Mesenchymal stem cell (in vitro differentiated cells and primary cell): ENCODE results near the gene KRTAP9-3.
"Not testable (repeated sequence)": the region's sequence is repeated elsewhere in the genome, so short reads cannot be mapped to it uniquely, and the experiment has no call there.

Experiments used
- DNase-seq: peaks from one replicate; pipeline ENCODE4 v3.0.0-alpha.2; 2013
- H2AFZ ChIP-seq: one replicate; pipeline ENCODE4 v1.6.1; 2013; ENCODE audit warnings: low read depth, mild to moderate bottlenecking, control low read depth, inconsistent platforms, low read length, moderate library complexity
- H2AK5ac ChIP-seq: 2 replicates; pipeline ENCODE4 v1.6.1; 2013; ENCODE audit warnings: low read length, moderate library complexity, mild to moderate bottlenecking, inconsistent platforms; ENCODE audit not compliant: severe bottlenecking
- H2BK120ac ChIP-seq: one replicate; pipeline ENCODE4 v1.6.1; 2013; ENCODE audit warnings: low read depth, mild to moderate bottlenecking, inconsistent platforms, low read length, moderate library complexity
- H2BK12ac ChIP-seq, 2 experiments: one replicate each; pipeline ENCODE4 v1.6.1; 2013; ENCODE audit warnings: inconsistent platforms in 2 of 2, low read length in 2 of 2, mild to moderate bottlenecking in 2 of 2, moderate library complexity in 2 of 2, control low read depth in 1 of 2
- H2BK15ac ChIP-seq: one replicate; pipeline ENCODE4 v1.6.1; 2013; ENCODE audit warnings: mild to moderate bottlenecking, low read depth, inconsistent platforms; ENCODE audit not compliant: poor library complexity, severe bottlenecking
- H2BK5ac ChIP-seq: 2 replicates; pipeline ENCODE4 v1.6.1; 2013; ENCODE audit warnings: low read depth, mild to moderate bottlenecking, low read length, control low read depth, inconsistent platforms; ENCODE audit not compliant: poor library complexity, severe bottlenecking
- H3K14ac ChIP-seq, 2 experiments: one replicate each; pipeline ENCODE4 v1.6.1; 2013; ENCODE audit warnings: inconsistent platforms in 2 of 2, low read length in 2 of 2, control low read depth in 1 of 2, mild to moderate bottlenecking in 1 of 2, moderate library complexity in 1 of 2
- H3K18ac ChIP-seq, 2 experiments: one replicate each; pipeline ENCODE4 v1.6.1; 2013; ENCODE audit warnings: inconsistent platforms in 2 of 2, low read length in 2 of 2, control low read depth in 1 of 2, low read depth in 1 of 2, mild to moderate bottlenecking in 1 of 2
- H3K23ac ChIP-seq, 2 experiments: one replicate each; pipeline ENCODE4 v1.6.1; 2013; ENCODE audit warnings: inconsistent platforms in 2 of 2, low read length in 2 of 2, mild to moderate bottlenecking in 2 of 2, moderate library complexity in 2 of 2, control low read depth in 1 of 2
- H3K27ac ChIP-seq: 2 replicates; pipeline ENCODE4 v1.5.1; 2013; ENCODE audit warnings: mild to moderate bottlenecking, moderate library complexity, low read length, control low read depth, inconsistent platforms; ENCODE audit not compliant: poor library complexity, severe bottlenecking
- H3K27me3 ChIP-seq, 2 experiments: 2 replicates each; pipeline versions ENCODE4 v1.6.1 to v1.7.0; 2013; ENCODE audit warnings: low read length in 2 of 2, mild to moderate bottlenecking in 2 of 2, moderate library complexity in 2 of 2, control low read depth in 1 of 2, inconsistent platforms in 1 of 2; ENCODE audit not compliant: control insufficient read depth in 1 of 2, insufficient read depth in 1 of 2
- H3K36me3 ChIP-seq, 2 experiments: 2 replicates each; pipeline versions ENCODE4 v1.6.1 to v1.7.0; 2013; ENCODE audit warnings: low read length in 2 of 2, control low read depth in 1 of 2, inconsistent platforms in 1 of 2, low read depth in 1 of 2, mild to moderate bottlenecking in 1 of 2; ENCODE audit not compliant: insufficient read depth in 2 of 2, control insufficient read depth in 1 of 2
- H3K4ac ChIP-seq, 2 experiments: one replicate each; pipeline ENCODE4 v1.6.1; 2013; ENCODE audit warnings: inconsistent platforms in 2 of 2, low read length in 2 of 2, mild to moderate bottlenecking in 2 of 2, moderate library complexity in 2 of 2, control low read depth in 1 of 2, low read depth in 1 of 2
- H3K4me1 ChIP-seq: 2 replicates; pipeline ENCODE4 v1.6.1; 2013; ENCODE audit warnings: low read depth, low read length, control low read depth; ENCODE audit not compliant: control insufficient read depth, insufficient read depth
- H3K4me2 ChIP-seq: 2 replicates; pipeline ENCODE4 v1.6.1; 2013; ENCODE audit warnings: low read length, mild to moderate bottlenecking, inconsistent platforms; ENCODE audit not compliant: poor library complexity, severe bottlenecking
- H3K4me3 ChIP-seq, 2 experiments: 2 replicates each; pipeline versions ENCODE4 v1.5.1 to v1.7.0; 2013; ENCODE audit warnings: low read length in 2 of 2, mild to moderate bottlenecking in 2 of 2, control low read depth in 1 of 2, low read depth in 1 of 2; ENCODE audit not compliant: insufficient read depth in 1 of 2
- H3K79me1 ChIP-seq: replicated peaks from 2 replicates; pipeline ENCODE4 v1.6.1; 2013; ENCODE audit warnings: mild to moderate bottlenecking, control low read depth, low read length, inconsistent platforms; ENCODE audit not compliant: poor library complexity, severe bottlenecking
- H3K9ac ChIP-seq: 2 replicates; pipeline ENCODE4 v1.7.0; 2013; ENCODE audit warnings: mild to moderate bottlenecking, low read length, moderate library complexity
- H3K9me3 ChIP-seq: 2 replicates; pipeline ENCODE4 v1.7.0; 2013; ENCODE audit warnings: mild to moderate bottlenecking, low read length; ENCODE audit not compliant: control insufficient read depth
- H4K8ac ChIP-seq: one replicate; pipeline ENCODE4 v1.6.1; 2013; ENCODE audit warnings: inconsistent platforms, mild to moderate bottlenecking, low read length, moderate library complexity
- H4K91ac ChIP-seq: one replicate; pipeline ENCODE4 v1.6.1; 2013; ENCODE audit warnings: mild to moderate bottlenecking, low read length, inconsistent platforms
- WGBS: methylation state at CpG from one replicate; pipeline ENCODE4 v1.1.7; 2013; ENCODE audit warnings: mixed read lengths; 5-methylcytosine and 5-hydroxymethylcytosine counted together

KRTAP9-3 gene

GRCh38 chr17:41189837-41190318 lies 42.4 kb upstream of the KRTAP9-3 start, which contains the start of gene KRTAP9-1:
TSS of gene KRTAP9-1 (plus strand) at chr17:41189887. CDS start at chr17:41189887, 0 bp downstream.
- not testable (repeated sequence) for H2BK120ac ChIP-seq, H3K27me3 ChIP-seq, H4K8ac ChIP-seq, H3K36me3 ChIP-seq, H2BK15ac ChIP-seq, H2AFZ ChIP-seq, H3K9me3 ChIP-seq, H3K18ac ChIP-seq, H2BK12ac ChIP-seq, H3K79me1 ChIP-seq, H3K4me2 ChIP-seq, H4K91ac ChIP-seq, H3K9ac ChIP-seq, H3K14ac ChIP-seq, H3K4ac ChIP-seq, H2BK5ac ChIP-seq, DNase-seq, H3K4me1 ChIP-seq, H3K23ac ChIP-seq, H2AK5ac ChIP-seq, H3K4me3 ChIP-seq, H3K27ac ChIP-seq
- WGBS: 52% methylated on average over 1 of the region's 1 CpG

- DNase-seq: no peak
- no peak overlapping the region for H2BK15ac ChIP-seq
- H3K9me3 ChIP-seq: no peaks in the 10 kb centered on the region
- no peak overlapping the region for H3K14ac ChIP-seq
- no peak overlapping the region for H2AFZ ChIP-seq
- no peak overlapping the region for H2BK120ac ChIP-seq
- no peak overlapping the region for H3K23ac ChIP-seq
- no peak overlapping the region for H3K27ac ChIP-seq
- H3K18ac ChIP-seq: no peak overlapping the region
- no peak overlapping the region for H3K4me2 ChIP-seq
- no peaks in the 10 kb centered on the region for H3K27me3 ChIP-seq
- H2AK5ac ChIP-seq: no peak overlapping the region
- no peak overlapping the region for H4K91ac ChIP-seq
- peaks cover 6% of the 10 kb centered on the region for H3K4me1 ChIP-seq
- H3K9ac ChIP-seq: no peak overlapping the region
- H2BK5ac ChIP-seq: no peak overlapping the region
- H3K79me1 ChIP-seq: no peaks in the 10 kb centered on the region
- no peak overlapping the region for H3K4ac ChIP-seq
- H4K8ac ChIP-seq: no peak overlapping the region
- H3K4me3 ChIP-seq: no peak overlapping the region
- H2BK12ac ChIP-seq: no peak overlapping the region
- 85% methylated on average over 3 of the region's 3 CpGs for WGBS
- no peaks in the 10 kb centered on the region for H3K36me3 ChIP-seq
These were observed 41.9 kb upstream of the KRTAP9-3 start for GRCh38 chr17:41190328-41190727.

- H4K91ac ChIP-seq: no peak overlapping the region
- H2AFZ ChIP-seq: no peak overlapping the region
- H4K8ac ChIP-seq: no peak overlapping the region
- H3K23ac ChIP-seq: no peak overlapping the region
- H3K27ac ChIP-seq: no peak overlapping the region
- no peak overlapping the region for H2BK15ac ChIP-seq
- no peak overlapping the region for H2BK120ac ChIP-seq
- H3K4me2 ChIP-seq: no peak overlapping the region
- H3K14ac ChIP-seq: no peak overlapping the region
- no peak overlapping the region for H2BK5ac ChIP-seq
- H3K4ac ChIP-seq: no peak overlapping the region
- H3K4me1 ChIP-seq: no peaks in the 10 kb centered on the region
- H2AK5ac ChIP-seq: no peak overlapping the region
- no peaks in the 10 kb centered on the region for H3K79me1 ChIP-seq
- no peak for DNase-seq
- 38% methylated on average over 1 of the region's 1 CpG for WGBS
- no peak overlapping the region for H3K18ac ChIP-seq
- H3K27me3 ChIP-seq: no peaks in the 10 kb centered on the region
- H3K4me3 ChIP-seq: no peak overlapping the region
- H2BK12ac ChIP-seq: no peak overlapping the region
- H3K36me3 ChIP-seq: no peaks in the 10 kb centered on the region
- no peak overlapping the region for H3K9ac ChIP-seq
- peaks cover 7% of the 10 kb centered on the region for H3K9me3 ChIP-seq
These were observed 36.2 kb upstream of the KRTAP9-3 start for GRCh38 chr17:41196068-41196467.

GRCh38 chr17:41199421-41200078 lies 32.7 kb upstream of the KRTAP9-3 start:
- Histone ChIP-seq H4K91ac (no peak overlapping the region), H3K23ac (no peak overlapping the region), H2BK120ac (no peak overlapping the region), H2BK12ac (no peak overlapping the region), H3K9ac (no peak overlapping the region), H3K14ac (no peak overlapping the region), H3K4ac (no peak overlapping the region), H3K18ac (no peak overlapping the region), H3K27ac (no peak overlapping the region), H2AK5ac (no peak overlapping the region), H3K4me3 (no peak overlapping the region), H3K36me3 (no peaks in the 10 kb centered on the region), H2BK15ac (no peak overlapping the region), H3K4me1 (no peaks in the 10 kb centered on the region), H3K79me1 (no peaks in the 10 kb centered on the region), H2BK5ac (no peak overlapping the region), H3K4me2 (no peak overlapping the region), H4K8ac (no peak overlapping the region), H2AFZ (no peak overlapping the region), H3K27me3 (no peaks in the 10 kb centered on the region), H3K9me3 (peaks cover 7% of the 10 kb centered on the region)
- 53% methylated on average over 3 of the region's 5 CpGs for WGBS
- no peak for DNase-seq
